H1 (cell line): ENCODE measurements around the gene ADARB2. TPM values are rescaled to one million over a fixed set of nuclear protein-coding genes. Genes with fewer than 3 reads are reported as not detected.

ENCODE experiments used
- CTCF ChIA-PET: fragments of 300-600 bp; sonication (Branson Sonifier 250); formaldehyde crosslinking; loops from one replicate; lab custom pipeline; 2021; ENCODE audit not compliant: partially characterized antibody; lab: Charles Lee
- POLR2A ChIA-PET: fragments of 300-600 bp; sonication (Branson Sonifier 250); formaldehyde crosslinking; loops from one replicate; lab custom pipeline; 2021; ENCODE audit warnings: inconsistent platforms; ENCODE audit not compliant: partially characterized antibody; lab: Charles Lee
- DNase-seq, 2 experiments: peaks; one replicate each; pipeline versions ENCODE4 v3.0.0 to v3.0.0-alpha.2; 2010 to 2022; ENCODE audit warnings: low spot score in 2 of 2, low read depth in 1 of 2, mixed read lengths in 1 of 2
- FAIRE-seq: peaks from 2 replicates; lab custom pipeline; 2011; peaks lifted over from hg19 to GRCh38; lab: Jason Lieb, UNC
- H2AFZ ChIP-seq: 2 replicates; pipeline ENCODE4 v1.8.1; 2012; ENCODE audit warnings: low read length, inconsistent platforms
- H2AK5ac ChIP-seq: 2 replicates; pipeline ENCODE4 v1.6.1; 2013; ENCODE audit warnings: low read depth, low read length
- H2BK120ac ChIP-seq: replicated peaks from 2 replicates; pipeline ENCODE3; 2013; ENCODE audit warnings: low read depth, low read length, inconsistent platforms
- H2BK12ac ChIP-seq: 2 replicates; pipeline ENCODE4 v1.6.1; 2013; ENCODE audit warnings: low read depth, low read length
- H2BK15ac ChIP-seq: 2 replicates; pipeline ENCODE4 v1.6.1; 2013; ENCODE audit warnings: low read length
- H2BK20ac ChIP-seq: 2 replicates; pipeline ENCODE4 v1.6.1; 2013; ENCODE audit warnings: low read length
- H2BK5ac ChIP-seq: 2 replicates; pipeline ENCODE4 v1.6.1; 2013; ENCODE audit warnings: low read depth, low read length
- H3K14ac ChIP-seq: 2 replicates; pipeline ENCODE4 v1.6.1; 2013; ENCODE audit warnings: inconsistent platforms; ENCODE audit not compliant: insufficient read length
- H3K18ac ChIP-seq: 2 replicates; pipeline ENCODE4 v1.6.1; 2013; ENCODE audit warnings: low read length; ENCODE audit errors: extremely low read depth
- H3K23ac ChIP-seq: 2 replicates; pipeline ENCODE4 v1.6.1; 2013; ENCODE audit warnings: inconsistent platforms; ENCODE audit not compliant: insufficient read length
- H3K23me2 ChIP-seq: 2 replicates; pipeline ENCODE4 v1.6.1; 2013; ENCODE audit warnings: low read depth, low read length
- H3K27ac ChIP-seq: 2 replicates; pipeline ENCODE4 v1.6.1; 2011; ENCODE audit warnings: low read depth, low read length, inconsistent platforms
- H3K27me3 ChIP-seq, 4 experiments: replicated peaks in 1 of 4; 1 replicate in 1 of 4; 2 replicates in 3 of 4; pipeline versions ENCODE4 v1.6.1 to v1.8.1; 2011 to 2013; ENCODE audit warnings: low read length in 3 of 4, mild to moderate bottlenecking in 3 of 4, inconsistent platforms in 2 of 4, mixed read lengths in 2 of 4, moderate library complexity in 1 of 4; ENCODE audit not compliant: control insufficient read depth in 3 of 4, insufficient read depth in 3 of 4; ENCODE audit errors: extremely low read depth in 1 of 4
- H3K36me3 ChIP-seq, 4 experiments: 2 replicates each; pipeline versions ENCODE4 v1.6.1 to v1.8.1; 2011 to 2013; ENCODE audit warnings: mild to moderate bottlenecking in 4 of 4, low read length in 3 of 4, moderate library complexity in 2 of 4, control low read depth in 1 of 4, inconsistent platforms in 1 of 4; ENCODE audit not compliant: insufficient read depth in 4 of 4, control insufficient read depth in 2 of 4
- H3K4ac ChIP-seq: replicated peaks from 2 replicates; pipeline ENCODE3; 2013; ENCODE audit warnings: low read length, low read depth, mixed read lengths, inconsistent platforms; ENCODE audit not compliant: insufficient read length
- H3K4me1 ChIP-seq, 4 experiments: replicated peaks in 1 of 4; 1 replicate in 1 of 4; 2 replicates in 3 of 4; pipeline versions ENCODE4 v1.6.1 to v1.8.1; 2011 to 2013; ENCODE audit warnings: low read length in 3 of 4, inconsistent platforms in 2 of 4, mixed read lengths in 1 of 4; ENCODE audit not compliant: insufficient read depth in 4 of 4, control insufficient read depth in 3 of 4
- H3K4me2 ChIP-seq, 2 experiments: 2 replicates each; pipeline versions ENCODE4 v1.6.1 to v1.8.1; 2011 to 2013; ENCODE audit warnings: low read depth in 2 of 2, low read length in 2 of 2, control low read depth in 1 of 2, inconsistent platforms in 1 of 2, mild to moderate bottlenecking in 1 of 2; ENCODE audit not compliant: insufficient read depth in 1 of 2
- H3K4me3 ChIP-seq, 4 experiments: fragments of 200-600, 300-600 bp in 1 of 4; sonication (generic), shearing (Covaris generic), sonication (Bioruptor Twin) in 1 of 4; 2 replicates each; pipeline versions ENCODE4 v1.5.1 to v1.8.1; 2011 to 2016; ENCODE audit warnings: low read length in 4 of 4, low read depth in 3 of 4, control low read depth in 2 of 4, inconsistent platforms in 2 of 4, mild to moderate bottlenecking in 2 of 4, mixed read lengths in 1 of 4, moderate library complexity in 1 of 4; ENCODE audit not compliant: insufficient read depth in 2 of 4; ENCODE audit errors: extremely low read depth in 1 of 4
- H3K56ac ChIP-seq: replicated peaks from 2 replicates; pipeline ENCODE3; 2013; ENCODE audit warnings: low read depth, mild to moderate bottlenecking, mixed read lengths, low read length, inconsistent platforms; ENCODE audit not compliant: insufficient read length
- H3K79me1 ChIP-seq: 2 replicates; pipeline ENCODE4 v1.6.1; 2013; ENCODE audit warnings: low read depth, low read length, control low read depth
- H3K79me2 ChIP-seq, 2 experiments: 2 replicates each; pipeline versions ENCODE4 v1.6.1 to v1.8.1; 2012 to 2013; ENCODE audit warnings: low read length in 2 of 2, mild to moderate bottlenecking in 2 of 2, inconsistent platforms in 1 of 2; ENCODE audit not compliant: insufficient read depth in 2 of 2, control insufficient read depth in 1 of 2
- H3K9ac ChIP-seq, 4 experiments: replicated peaks in 1 of 4; 1 replicate in 1 of 4; 2 replicates in 3 of 4; pipeline versions ENCODE4 v1.6.1 to v1.8.1; 2011 to 2013; ENCODE audit warnings: low read depth in 3 of 4, low read length in 3 of 4, control low read depth in 2 of 4, mild to moderate bottlenecking in 2 of 4, moderate library complexity in 2 of 4, inconsistent platforms in 1 of 4; ENCODE audit errors: extremely low read depth in 1 of 4
- H3K9me3 ChIP-seq, 2 experiments: 2 replicates each; pipeline versions ENCODE4 v1.6.1 to v1.8.1; 2012 to 2013; ENCODE audit warnings: mild to moderate bottlenecking in 2 of 2, moderate library complexity in 2 of 2, control low read depth in 1 of 2, inconsistent platforms in 1 of 2, low read depth in 1 of 2, low read length in 1 of 2, mixed read lengths in 1 of 2; ENCODE audit not compliant: insufficient read depth in 2 of 2
- H4K20me1 ChIP-seq, 2 experiments: replicated peaks in 1 of 2; 2 replicates each; pipeline versions ENCODE3 to v1.8.1; 2011 to 2013; ENCODE audit warnings: inconsistent platforms in 2 of 2, low read length in 2 of 2, mild to moderate bottlenecking in 1 of 2; ENCODE audit not compliant: insufficient read depth in 2 of 2, control insufficient read depth in 1 of 2
- H4K5ac ChIP-seq: 2 replicates; pipeline ENCODE4 v1.6.1; 2013; ENCODE audit warnings: low read length, low read depth, mixed read lengths, inconsistent platforms; ENCODE audit not compliant: insufficient read length
- H4K8ac ChIP-seq: 2 replicates; pipeline ENCODE4 v1.8.0; 2013; ENCODE audit warnings: mild to moderate bottlenecking, moderate library complexity, low read length, inconsistent platforms; ENCODE audit not compliant: insufficient read depth; ENCODE audit errors: extremely low read depth
- H4K91ac ChIP-seq: replicated peaks from 2 replicates; pipeline ENCODE3; 2013; ENCODE audit warnings: low read length, mixed read lengths, inconsistent platforms; ENCODE audit not compliant: insufficient read length
- ASH2L ChIP-seq: fragments of 200-600, 300-600 bp; sonication (generic); IDR thresholded peaks from one replicate; pipeline ENCODE4 v1.7.1; 2017; ENCODE audit warnings: low read length
- CBX5 ChIP-seq: fragments of 300-800, 300-1000 bp; sonication (generic); IDR thresholded peaks from 2 replicates; pipeline ENCODE4 v1.7.1; 2016; ENCODE audit warnings: antibody characterized with exemption, low read length, low read depth
- HDAC2 ChIP-seq, 2 experiments: fragments of 300-600 bp in 1 of 2; sonication (generic) in 1 of 2; IDR thresholded peaks; 2 replicates each; pipeline ENCODE4 v1.6.1; 2011 to 2012; ENCODE audit warnings: low read depth in 2 of 2, low read length in 2 of 2, mild to moderate bottlenecking in 2 of 2, moderate library complexity in 2 of 2, borderline replicate concordance in 1 of 2, inconsistent platforms in 1 of 2
- KDM5A ChIP-seq: fragments of 200-600 bp; IDR thresholded peaks from 2 replicates; pipeline ENCODE4 v1.7.1; 2012; ENCODE audit warnings: mild to moderate bottlenecking, low read length, inconsistent platforms, mixed read lengths
- RNF2 ChIP-seq: fragments of 200-900, 300-1000 bp; sonication (generic); IDR thresholded peaks from 2 replicates; pipeline ENCODE4 v1.7.1; 2016; ENCODE audit warnings: borderline replicate concordance, low read depth, mild to moderate bottlenecking, antibody characterized with exemption, low read length; ENCODE audit not compliant: poor library complexity, severe bottlenecking; ENCODE audit errors: missing control alignments
- RXRA ChIP-seq: IDR thresholded peaks from 2 replicates; pipeline ENCODE4 v1.6.1; 2011; ENCODE audit warnings: low read depth, mild to moderate bottlenecking, low read length, moderate library complexity; ENCODE audit not compliant: insufficient read depth
- SAP30 ChIP-seq: fragments of 300-600 bp; sonication (generic); IDR thresholded peaks from 2 replicates; pipeline ENCODE4 v1.7.1; 2012; ENCODE audit warnings: low read length, moderate library complexity, mild to moderate bottlenecking, inconsistent platforms; ENCODE audit not compliant: insufficient read depth, insufficient replicate concordance
- TCF12 ChIP-seq: IDR thresholded peaks from 2 replicates; pipeline ENCODE4 v1.6.1; 2011; ENCODE audit warnings: low read depth, mild to moderate bottlenecking, low read length
- WGBS, 2 experiments: shearing (Covaris generic) in 1 of 2; methylation state at CpG; one replicate each; pipeline versions ENCODE4 v1.1.6 to v1.1.7; 2013 to 2015; ENCODE audit warnings: low lambda C conversion rate in 2 of 2, mixed read lengths in 2 of 2, inconsistent platforms in 1 of 2, low coverage in 1 of 2, missing lambda C conversion rate in 1 of 2; ENCODE audit not compliant: insufficient replicate concordance in 2 of 2, insufficient coverage in 1 of 2, insufficient read length in 1 of 2; ENCODE audit errors: extremely low coverage in 1 of 2, missing lambda C conversion rate in 1 of 2; 5-methylcytosine and 5-hydroxymethylcytosine counted together
- polyA plus RNA-seq, 7 experiments: library from polyadenylated mRNA; depleted of rRNA in 3 of 7; stranded (reverse) in 5 of 7; unstranded in 2 of 7; fragments of >200 nt in 5 of 7; fragments of 200-250 nt in 2 of 7; gene quantifications; 1 replicate in 5 of 7; 2 replicates in 1 of 7; 4 replicates in 1 of 7; pipeline versions ENCODE4 v1.2.1 to v1.2.3, GENCODE V29; 2011 to 2013; ENCODE audit warnings: missing spikeins in 2 of 7, mixed read lengths in 2 of 7
- total RNA-seq: library from RNA; stranded (reverse); fragmentation: NEBNext Ultra II Directional; extraction: Animal tissue kit (Norgen Biotek cat#: 25700); gene quantifications from 2 replicates; pipeline ENCODE4 v1.2.1, GENCODE V29; 2021
- TF ChIP-seq, protein P1 (sequence below), 3 experiments: IDR thresholded peaks; 1 replicate in 2 of 3; 2 replicates in 1 of 3; pipeline versions ENCODE4 v1.5.1 to v1.6.1; 2011; ENCODE audit warnings: low read length in 3 of 3, mild to moderate bottlenecking in 3 of 3, inconsistent platforms in 2 of 3, low read depth in 1 of 3, moderate library complexity in 1 of 3; ENCODE audit not compliant: insufficient read depth in 1 of 3; ENCODE audit errors: control extremely low read depth in 1 of 3

The ADARB2 gene
- total and polyA plus RNA-seq, 2 of the 8 experiments (the other 6 are each of a cell fraction or from before 2014, with no cell fraction given), result 2.2 to 2.8 TPM

DNA sequence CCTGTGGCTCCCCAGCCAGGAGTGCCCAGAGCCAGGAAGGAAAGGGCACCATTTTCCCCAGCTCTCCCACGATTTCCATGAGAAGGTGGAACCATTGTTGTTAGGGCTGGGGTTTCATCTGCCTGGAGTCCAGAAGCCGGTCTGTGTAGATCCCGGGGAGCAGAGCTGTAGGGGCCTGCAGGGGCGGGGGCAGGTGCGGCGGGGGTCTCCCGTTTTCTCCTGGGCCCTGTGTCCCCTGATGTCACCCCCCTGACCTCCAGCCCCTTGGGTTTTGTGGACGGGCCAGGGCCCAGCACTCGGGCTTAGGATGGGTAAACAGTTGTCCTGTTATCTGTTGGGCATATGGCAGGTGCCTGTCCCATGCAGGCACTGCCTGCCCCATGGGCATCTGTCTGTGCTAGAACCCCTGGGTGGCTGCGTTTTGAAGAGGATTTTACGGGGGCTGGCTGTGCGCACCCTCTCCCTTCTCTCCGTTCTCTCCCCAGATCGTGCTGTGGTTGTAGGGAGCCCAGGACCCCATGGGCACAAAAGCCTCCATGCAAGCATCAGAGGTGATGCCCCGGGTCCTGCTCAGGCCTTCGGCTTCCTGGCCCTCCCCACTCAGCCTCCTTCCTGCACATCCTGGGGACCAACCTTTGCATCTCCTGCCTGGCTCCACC lies 522.3 kb downstream of the ADARB2 start:
- H3K27ac ChIP-seq, result no peak overlapping the region
- TF ChIP-seq, protein P1, sequence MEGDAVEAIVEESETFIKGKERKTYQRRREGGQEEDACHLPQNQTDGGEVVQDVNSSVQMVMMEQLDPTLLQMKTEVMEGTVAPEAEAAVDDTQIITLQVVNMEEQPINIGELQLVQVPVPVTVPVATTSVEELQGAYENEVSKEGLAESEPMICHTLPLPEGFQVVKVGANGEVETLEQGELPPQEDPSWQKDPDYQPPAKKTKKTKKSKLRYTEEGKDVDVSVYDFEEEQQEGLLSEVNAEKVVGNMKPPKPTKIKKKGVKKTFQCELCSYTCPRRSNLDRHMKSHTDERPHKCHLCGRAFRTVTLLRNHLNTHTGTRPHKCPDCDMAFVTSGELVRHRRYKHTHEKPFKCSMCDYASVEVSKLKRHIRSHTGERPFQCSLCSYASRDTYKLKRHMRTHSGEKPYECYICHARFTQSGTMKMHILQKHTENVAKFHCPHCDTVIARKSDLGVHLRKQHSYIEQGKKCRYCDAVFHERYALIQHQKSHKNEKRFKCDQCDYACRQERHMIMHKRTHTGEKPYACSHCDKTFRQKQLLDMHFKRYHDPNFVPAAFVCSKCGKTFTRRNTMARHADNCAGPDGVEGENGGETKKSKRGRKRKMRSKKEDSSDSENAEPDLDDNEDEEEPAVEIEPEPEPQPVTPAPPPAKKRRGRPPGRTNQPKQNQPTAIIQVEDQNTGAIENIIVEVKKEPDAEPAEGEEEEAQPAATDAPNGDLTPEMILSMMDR (IDR thresholded peaks at IDR 0.05; ENCODE audit: control extremely low read depth in 1 of 3, insufficient read depth in 1 of 3, low read depth in 1 of 3, low read length in 3 of 3), result no peak
- TF ChIP-seq RXRA (no peak), HDAC2 (IDR thresholded peaks at IDR 0.05; ENCODE audit: borderline replicate concordance in 1 of 2, low read depth in 2 of 2, low read length in 2 of 2) (no peak), KDM5A (no peak), RNF2 (no peak), CBX5 (no peak), TCF12 (no peak), SAP30 (no peak), ASH2L (no peak)

More for the DNA sequence above, 522.3 kb downstream of the ADARB2 start:
- FAIRE-seq, result no peak
- H4K20me1 ChIP-seq, result peaks cover 0 to 4% of the 10 kb centered on the region in 2 experiments
- H2BK20ac ChIP-seq, result no peak overlapping the region
- no peaks in the 10 kb centered on the region for H3K4me1 ChIP-seq
- H3K36me3 ChIP-seq, result no peaks in the 10 kb centered on the region
- no peaks in the 10 kb centered on the region for H3K79me1 ChIP-seq
- DNase-seq, result no peak
- no peaks in the 10 kb centered on the region for H3K79me2 ChIP-seq
- H3K4me3 ChIP-seq, result no peak overlapping the region
- no peak overlapping the region for H3K18ac ChIP-seq
- H3K4ac ChIP-seq, result no peak overlapping the region
- no peak overlapping the region for H2AFZ ChIP-seq
- H3K27me3 ChIP-seq, result no peaks in the 10 kb centered on the region
- 87% methylated on average over 15 of the region's 16 CpGs; no CpG with 5 or more reads in 1 of the 2 experiments for WGBS, 2 experiments
- ChIA-PET CTCF (no interaction called here), POLR2A (no interaction called here)
- H4K91ac ChIP-seq, result no peak overlapping the region
- H3K14ac ChIP-seq, result no peak overlapping the region
- no peak overlapping the region for H2BK15ac ChIP-seq
- H4K5ac ChIP-seq, result no peak overlapping the region
- H3K23ac ChIP-seq, result no peak overlapping the region
- no peak overlapping the region for H2BK120ac ChIP-seq
- H2BK5ac ChIP-seq, result no peak overlapping the region
- no peak overlapping the region for H2BK12ac ChIP-seq
- H3K4me2 ChIP-seq, result no peak overlapping the region
- H3K56ac ChIP-seq, result no peak overlapping the region
- peaks cover 6% of the 10 kb centered on the region; the same call in 1 of the 2 replicates for H3K23me2 ChIP-seq
- H4K8ac ChIP-seq, result no peak overlapping the region
- peaks cover 0 to 5% of the 10 kb centered on the region in 2 experiments; a peak in 1 of 4 replicates for H3K9me3 ChIP-seq
- no peak overlapping the region for H3K9ac ChIP-seq
- H2AK5ac ChIP-seq, result no peak overlapping the region
